Smooth muscle cell (in vitro differentiated cells): ENCODE results near the gene ARHGAP24. TPM values are rescaled to one million over a fixed set of nuclear protein-coding genes. Genes with fewer than 3 reads are reported as not detected.

Experiments
- DNase-seq: peaks from one replicate; lab custom pipeline; 2025; ENCODE audit not compliant: unreplicated experiment; lab: John Stamatoyannopoulos, UW
- H2AFZ ChIP-seq: fragments of 200-600 bp; sonication (generic); 2 replicates; pipeline ENCODE4 v1.6.0; 2016; ENCODE audit warnings: antibody characterized with exemption, low read depth, mild to moderate bottlenecking
- H3F3A ChIP-seq: fragments of 200-600 bp; sonication (generic); 2 replicates; pipeline ENCODE4 v1.6.0; 2017; ENCODE audit warnings: antibody characterized with exemption, low read depth
- H3K27ac ChIP-seq: fragments of 200-600 bp; sonication (generic); 2 replicates; pipeline ENCODE4 v1.5.1; 2016; ENCODE audit warnings: low read depth, mild to moderate bottlenecking
- H3K27me3 ChIP-seq: fragments of 200-600 bp; sonication (generic); 2 replicates; pipeline ENCODE4 v1.6.1; 2016; ENCODE audit warnings: low read depth, mild to moderate bottlenecking
- H3K36me3 ChIP-seq: fragments of 200-600 bp; sonication (generic); 2 replicates; pipeline ENCODE4 v1.5.1; 2016; ENCODE audit warnings: low read depth
- H3K4me1 ChIP-seq: fragments of 200-600 bp; sonication (generic); 2 replicates; pipeline ENCODE4 v1.5.1; 2016; ENCODE audit warnings: low read depth
- H3K4me2 ChIP-seq: fragments of 200-600 bp; sonication (generic); 2 replicates; pipeline ENCODE4 v1.6.0; 2016; ENCODE audit warnings: mild to moderate bottlenecking
- H3K4me3 ChIP-seq: fragments of 200-600 bp; sonication (generic); 2 replicates; pipeline ENCODE4 v1.5.1; 2016; ENCODE audit warnings: mild to moderate bottlenecking
- H3K79me2 ChIP-seq: fragments of 200-600 bp; sonication (generic); 2 replicates; pipeline ENCODE4 v1.6.0; 2016; ENCODE audit warnings: low read depth, mild to moderate bottlenecking
- H3K9ac ChIP-seq: fragments of 200-600 bp; sonication (generic); 2 replicates; pipeline ENCODE4 v1.6.0; 2016; ENCODE audit warnings: low read depth
- H3K9me3 ChIP-seq: fragments of 200-600 bp; sonication (generic); replicated peaks from 2 replicates; pipeline ENCODE4 v1.5.1; 2016; ENCODE audit warnings: low read depth
- H4K20me1 ChIP-seq: fragments of 200-600 bp; sonication (generic); 2 replicates; pipeline ENCODE4 v1.6.0; 2016; ENCODE audit warnings: low read depth
- WGBS: methylation state at CpG from one replicate; pipeline ENCODE4 v1.1.7; 2016; ENCODE audit warnings: low lambda C conversion rate; 5-methylcytosine and 5-hydroxymethylcytosine counted together
- polyA plus RNA-seq: library from polyadenylated mRNA; unstranded; fragments of >200 nt; fragmentation: Nextera tagmentation; extraction: Ambion mirVana; gene quantifications from 2 replicates; pipeline ENCODE4 v1.2.1, GENCODE V29; 2016
- total RNA-seq: library from RNA; depleted of rRNA; stranded (reverse); fragments of >200 nt; gene quantifications from 2 replicates; pipeline ENCODE4 v1.2.3, GENCODE V29; 2014
- TF ChIP-seq, protein P1 (sequence below): fragments of 200-600 bp; sonication (generic); IDR thresholded peaks from 2 replicates; pipeline ENCODE4 v1.5.1; 2017; ENCODE audit warnings: borderline replicate concordance, mild to moderate bottlenecking, antibody characterized with exemption; ENCODE audit not compliant: insufficient read depth, poor library complexity, severe bottlenecking

Gene ARHGAP24
- total and polyA plus RNA-seq, 2 experiments from 2014 or later = 4.9 to 18.2 TPM

DNA sequence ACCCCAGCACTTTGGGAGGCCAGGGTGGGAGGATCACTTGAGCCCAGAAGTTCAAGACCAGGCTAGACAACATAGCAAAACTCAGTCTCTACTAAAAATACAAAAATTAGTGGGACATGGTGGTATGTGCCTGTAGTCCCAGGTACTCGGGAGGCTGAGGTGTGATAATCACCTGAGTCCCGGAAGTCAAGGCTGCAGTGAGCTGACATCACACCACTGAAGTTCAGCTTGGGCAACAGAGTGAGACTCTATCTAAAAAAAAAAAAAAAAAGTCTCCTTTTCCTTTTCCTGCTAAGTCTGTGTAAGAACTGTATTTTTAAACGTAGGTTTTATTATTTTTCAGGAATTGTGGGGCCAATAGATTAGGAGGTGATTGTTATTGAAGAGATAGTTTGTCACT, 356.7 kb downstream of the ARHGAP24 start:
- H3K9me3 ChIP-seq = no peaks in the 10 kb centered on the region
- no peak overlapping the region for H3K4me3 ChIP-seq
- H3K9ac ChIP-seq = no peak overlapping the region
- no peaks in the 10 kb centered on the region for H3F3A ChIP-seq
- TF ChIP-seq, protein P1, sequence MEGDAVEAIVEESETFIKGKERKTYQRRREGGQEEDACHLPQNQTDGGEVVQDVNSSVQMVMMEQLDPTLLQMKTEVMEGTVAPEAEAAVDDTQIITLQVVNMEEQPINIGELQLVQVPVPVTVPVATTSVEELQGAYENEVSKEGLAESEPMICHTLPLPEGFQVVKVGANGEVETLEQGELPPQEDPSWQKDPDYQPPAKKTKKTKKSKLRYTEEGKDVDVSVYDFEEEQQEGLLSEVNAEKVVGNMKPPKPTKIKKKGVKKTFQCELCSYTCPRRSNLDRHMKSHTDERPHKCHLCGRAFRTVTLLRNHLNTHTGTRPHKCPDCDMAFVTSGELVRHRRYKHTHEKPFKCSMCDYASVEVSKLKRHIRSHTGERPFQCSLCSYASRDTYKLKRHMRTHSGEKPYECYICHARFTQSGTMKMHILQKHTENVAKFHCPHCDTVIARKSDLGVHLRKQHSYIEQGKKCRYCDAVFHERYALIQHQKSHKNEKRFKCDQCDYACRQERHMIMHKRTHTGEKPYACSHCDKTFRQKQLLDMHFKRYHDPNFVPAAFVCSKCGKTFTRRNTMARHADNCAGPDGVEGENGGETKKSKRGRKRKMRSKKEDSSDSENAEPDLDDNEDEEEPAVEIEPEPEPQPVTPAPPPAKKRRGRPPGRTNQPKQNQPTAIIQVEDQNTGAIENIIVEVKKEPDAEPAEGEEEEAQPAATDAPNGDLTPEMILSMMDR = no peak
- no peak for DNase-seq
- no peaks in the 10 kb centered on the region for H3K36me3 ChIP-seq
- no peak overlapping the region for H2AFZ ChIP-seq
- WGBS = 92% methylated on average over 3 of the region's 3 CpGs
- no peaks in the 10 kb centered on the region for H3K79me2 ChIP-seq
- no peaks in the 10 kb centered on the region for H3K27me3 ChIP-seq
- H3K4me1 ChIP-seq = peaks cover 14% of the 10 kb centered on the region
- H3K4me2 ChIP-seq = no peak overlapping the region
- peaks cover 12% of the 10 kb centered on the region for H4K20me1 ChIP-seq
- H3K27ac ChIP-seq = no peak overlapping the region

DNA sequence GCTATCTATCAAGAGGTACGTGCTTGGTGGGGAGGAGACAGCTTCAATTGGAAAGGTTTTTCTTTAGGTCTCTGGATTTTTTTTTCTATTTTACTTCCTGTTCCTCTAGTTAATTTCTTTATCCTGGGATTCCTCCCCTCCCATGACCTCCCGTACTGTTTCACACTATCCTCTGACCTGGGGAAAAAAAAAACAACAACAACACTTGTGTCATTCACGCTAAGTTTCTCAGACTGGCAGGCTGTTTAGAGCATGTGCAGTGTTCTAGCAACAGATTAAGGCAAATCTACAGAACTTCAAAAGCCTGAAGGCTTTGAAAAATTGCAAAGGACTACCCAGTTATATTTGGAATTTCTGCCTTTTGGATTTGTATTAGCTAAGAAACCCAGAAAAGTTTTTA, 358.4 kb downstream of the ARHGAP24 start:
- no peaks in the 10 kb centered on the region for H3K27me3 ChIP-seq
- no peak overlapping the region for H2AFZ ChIP-seq
- no peaks in the 10 kb centered on the region for H3K36me3 ChIP-seq
- H3K4me1 ChIP-seq = no peaks in the 10 kb centered on the region
- peaks cover 5% of the 10 kb centered on the region for H4K20me1 ChIP-seq
- TF ChIP-seq, protein P1 = no peak
- 44% methylated on average over 3 of the region's 3 CpGs for WGBS
- H3K9ac ChIP-seq = no peak overlapping the region
- no peak overlapping the region for H3K27ac ChIP-seq
- H3K9me3 ChIP-seq = no peaks in the 10 kb centered on the region
- H3F3A ChIP-seq = no peaks in the 10 kb centered on the region
- H3K79me2 ChIP-seq = no peaks in the 10 kb centered on the region
- DNase-seq = no peak
- H3K4me3 ChIP-seq = no peak overlapping the region
- H3K4me2 ChIP-seq = no peak overlapping the region

DNA sequence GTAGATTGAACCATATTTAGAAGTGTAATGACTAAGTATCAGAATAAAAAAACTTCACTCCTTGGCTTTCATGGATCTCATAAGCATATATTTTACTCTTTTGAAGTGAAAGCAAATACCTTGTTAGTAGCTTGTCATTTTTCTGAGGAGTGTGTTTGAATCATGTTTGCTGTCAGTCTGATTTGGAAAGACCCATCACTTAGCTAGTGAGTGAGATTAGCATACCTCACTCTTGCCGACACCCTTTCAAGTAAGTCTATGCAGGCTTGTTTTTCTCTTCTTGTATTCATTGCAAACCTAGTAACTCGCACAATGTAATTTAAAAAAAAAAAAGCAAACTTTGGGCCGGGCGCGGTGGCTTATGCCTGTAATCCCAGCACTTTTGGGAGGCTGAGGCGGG, 360.0 kb downstream of the ARHGAP24 start:
- Histone ChIP-seq H3K36me3 (no peaks in the 10 kb centered on the region), H3K4me2 (no peak overlapping the region), H3K4me1 (no peaks in the 10 kb centered on the region), H3K9ac (no peak overlapping the region), H3K9me3 (no peaks in the 10 kb centered on the region), H3K27me3 (no peaks in the 10 kb centered on the region), H3K27ac (no peak overlapping the region), H3F3A (no peaks in the 10 kb centered on the region), H4K20me1 (no peaks in the 10 kb centered on the region), H3K4me3 (no peak overlapping the region), H3K79me2 (no peaks in the 10 kb centered on the region), H2AFZ (no peak overlapping the region)
- DNase-seq = no peak
- TF ChIP-seq, protein P1 = no peak
- WGBS = 95% methylated on average over 6 of the region's 6 CpGs

DNA sequence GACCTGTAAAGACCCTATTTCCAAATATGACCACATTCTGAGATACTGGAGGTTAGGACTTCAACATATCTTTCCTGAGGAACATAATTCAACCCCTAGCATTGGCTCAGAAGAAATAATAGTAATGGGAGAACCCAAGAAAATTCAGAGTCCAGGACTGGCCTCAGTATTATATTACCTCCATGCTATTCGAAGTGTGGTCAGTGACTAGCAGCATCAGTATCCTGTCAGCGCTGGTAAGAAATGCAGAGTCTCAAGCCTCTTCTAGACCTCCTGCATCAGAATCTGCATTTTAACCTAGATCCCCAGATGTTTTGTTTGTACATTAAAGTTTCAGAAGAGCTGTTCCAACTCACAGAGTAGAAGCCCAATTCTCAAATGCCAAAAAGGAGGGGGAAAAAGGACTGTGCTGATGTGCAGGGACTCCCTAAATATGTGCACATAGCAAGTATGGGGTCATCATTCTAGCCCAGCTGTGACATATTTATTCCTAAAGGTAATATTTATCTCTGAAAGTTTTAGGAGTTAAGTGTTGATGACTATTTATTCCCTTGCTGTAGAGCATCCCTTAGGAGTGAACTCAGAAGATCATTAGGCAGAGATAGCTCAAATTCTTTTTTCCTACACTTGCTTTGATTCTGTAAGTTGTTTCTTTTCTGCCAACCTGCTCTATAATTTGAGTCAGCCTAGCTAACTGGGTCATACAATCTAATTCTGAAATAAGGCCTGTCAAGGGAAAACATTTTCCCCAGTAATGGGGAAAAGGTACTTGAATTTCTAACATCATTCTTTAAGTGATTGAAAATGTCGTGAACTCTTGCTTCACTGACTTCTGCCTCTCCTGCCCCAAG, 361.9 kb downstream of the ARHGAP24 start:
- H3F3A ChIP-seq = no peaks in the 10 kb centered on the region

More for the DNA sequence above, 361.9 kb downstream of the ARHGAP24 start:
- no peak overlapping the region for H3K4me3 ChIP-seq
- H3K9ac ChIP-seq = no peak overlapping the region
- no peaks in the 10 kb centered on the region for H3K4me1 ChIP-seq
- H3K9me3 ChIP-seq = no peaks in the 10 kb centered on the region
- H2AFZ ChIP-seq = no peak overlapping the region
- no peak overlapping the region for H3K27ac ChIP-seq
- H3K36me3 ChIP-seq = no peaks in the 10 kb centered on the region
- H3K79me2 ChIP-seq = no peaks in the 10 kb centered on the region
- DNase-seq = no peak
- no peak overlapping the region for H3K4me2 ChIP-seq
- TF ChIP-seq, protein P1 = no peak
- 92% methylated on average over 3 of the region's 3 CpGs for WGBS
- H3K27me3 ChIP-seq = no peaks in the 10 kb centered on the region
- H4K20me1 ChIP-seq = peaks cover 6% of the 10 kb centered on the region
